ENCODE results near the gene UBE4B.
"Not testable (repeated sequence)": the region's sequence is repeated elsewhere in the genome, so short reads cannot be mapped to it uniquely, and the experiment has no call there.

UBE4B gene

DNA sequence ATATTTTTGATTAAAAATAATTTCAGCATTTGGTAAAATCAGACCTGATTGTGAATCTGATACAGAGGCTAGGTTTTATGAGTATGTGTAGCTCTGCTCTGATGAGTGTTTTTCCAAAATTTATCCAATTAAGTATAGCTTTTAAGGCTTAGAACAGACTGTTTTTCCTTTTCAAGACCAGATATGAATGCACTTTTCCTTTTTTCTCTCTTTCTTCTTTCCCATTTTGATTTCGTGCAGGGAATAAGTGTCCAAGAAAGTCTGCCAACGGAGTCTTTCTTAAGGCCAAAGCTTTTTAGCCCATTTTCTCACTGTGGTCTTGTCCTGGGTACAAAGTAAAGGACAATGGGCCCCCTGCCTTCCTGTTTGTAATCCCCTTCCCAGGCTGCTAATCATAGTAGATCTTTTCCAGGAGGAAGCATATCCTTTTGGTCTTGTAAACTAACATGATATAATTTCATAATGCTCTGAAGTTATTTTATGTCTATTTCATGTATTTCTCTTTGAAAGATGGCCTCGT is 180.5 kb downstream of the UBE4B start:
- DNase-seq = no peak

DNA sequence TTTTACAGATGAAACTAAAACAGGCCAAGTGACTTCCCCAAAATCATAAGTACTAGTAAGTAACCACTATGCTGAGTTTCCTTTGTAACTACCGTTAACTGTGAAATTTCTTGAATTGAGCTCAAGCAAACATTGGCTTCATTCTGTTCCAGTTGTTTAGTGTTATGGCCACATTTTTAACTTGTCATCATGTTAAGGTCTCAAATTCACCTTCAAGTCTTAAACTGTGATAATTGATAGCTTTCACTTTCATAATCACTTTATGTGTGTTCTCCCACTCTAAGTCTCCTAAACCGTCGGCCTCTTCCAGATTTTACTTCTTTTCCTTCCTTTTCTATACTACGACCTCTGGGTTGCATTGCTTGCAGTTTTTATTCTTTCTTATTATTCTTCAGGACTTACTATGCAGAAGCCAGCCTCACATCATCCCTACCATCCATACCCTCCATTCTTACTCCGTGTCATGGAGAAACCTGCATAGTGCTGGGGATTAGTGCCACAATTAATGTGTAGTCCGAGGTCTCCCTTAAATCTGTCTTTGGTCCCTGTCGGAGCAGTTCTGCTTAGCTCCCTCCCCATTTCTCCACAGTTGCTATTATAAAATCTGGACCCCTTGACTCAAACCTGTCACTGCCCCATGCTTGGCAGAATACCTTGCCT is 183.5 kb downstream of the UBE4B start:
- no peak for DNase-seq

DNA sequence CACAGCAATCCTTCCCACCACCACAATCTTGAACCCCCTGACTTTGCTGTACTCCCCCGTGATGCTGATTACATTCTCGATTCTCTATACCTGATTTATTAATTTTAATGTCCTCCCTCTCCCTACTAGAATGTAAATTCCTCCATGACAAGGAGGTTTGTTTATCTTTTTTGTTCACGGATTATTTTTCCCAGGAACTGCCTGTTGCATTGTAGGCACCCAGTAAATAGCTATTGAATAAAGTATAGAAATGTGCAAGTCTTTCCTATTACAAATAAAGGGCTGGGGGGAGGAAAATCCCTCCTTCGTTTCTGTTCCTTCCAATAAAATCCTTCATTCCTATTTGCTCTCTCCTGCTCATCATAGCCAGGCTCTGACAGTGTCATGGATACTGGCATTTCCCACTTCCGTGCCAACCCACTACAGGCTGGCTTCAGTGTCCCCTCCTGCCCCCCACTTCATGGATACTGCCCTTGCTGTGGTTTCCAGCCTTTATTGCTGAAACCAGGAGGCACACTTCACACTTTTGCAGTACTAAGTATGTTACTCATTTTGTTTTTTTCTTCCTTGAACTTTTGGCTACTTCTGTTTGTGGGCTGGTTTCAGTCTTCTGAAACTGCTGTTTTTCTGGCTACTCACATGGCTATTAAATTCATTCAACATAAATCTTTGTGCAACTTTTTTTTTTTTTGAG is 185.1 kb downstream of the UBE4B start:
- no peak for DNase-seq

DNA sequence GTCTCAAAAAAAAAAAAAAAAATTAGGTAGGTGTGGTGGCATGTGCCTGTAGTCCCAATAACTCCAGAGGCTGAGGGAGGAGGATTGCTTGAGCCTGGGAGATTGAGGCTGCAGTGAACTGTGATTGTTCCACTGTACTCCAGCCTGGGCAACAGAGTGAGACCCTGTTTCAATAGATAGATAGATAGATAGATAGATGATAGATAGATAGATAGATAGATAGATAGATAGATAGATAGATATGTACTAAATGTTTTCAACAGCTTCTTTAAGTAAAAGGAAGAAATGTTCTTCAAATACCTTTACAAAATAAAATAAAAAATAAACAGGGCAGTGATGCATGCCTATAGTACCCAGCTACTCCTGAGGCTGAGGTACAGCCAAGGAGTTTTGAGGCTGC is 187.4 kb downstream of the UBE4B start:
- no peak for DNase-seq

DNA sequence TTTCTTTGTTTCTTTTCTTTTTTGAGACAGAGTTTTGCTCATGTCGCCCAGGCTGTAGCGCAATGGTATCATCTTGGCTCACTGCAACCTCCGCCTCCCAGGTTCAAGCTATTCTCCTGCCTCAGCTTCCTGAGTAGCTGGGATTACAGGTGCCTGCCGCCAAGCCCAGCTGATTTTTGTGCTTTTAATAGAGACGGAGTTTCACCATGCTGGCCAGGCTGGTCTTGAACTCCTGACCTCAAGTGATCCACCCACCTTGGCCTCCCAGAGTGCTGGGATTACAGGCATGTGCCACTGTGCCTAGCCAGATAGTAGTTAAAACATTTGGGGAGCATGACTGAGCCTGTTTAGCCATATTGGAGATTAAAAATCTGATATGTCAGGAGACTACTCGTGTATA is 187.9 kb downstream of the UBE4B start:
- DNase-seq = not testable (repeated sequence)

DNA sequence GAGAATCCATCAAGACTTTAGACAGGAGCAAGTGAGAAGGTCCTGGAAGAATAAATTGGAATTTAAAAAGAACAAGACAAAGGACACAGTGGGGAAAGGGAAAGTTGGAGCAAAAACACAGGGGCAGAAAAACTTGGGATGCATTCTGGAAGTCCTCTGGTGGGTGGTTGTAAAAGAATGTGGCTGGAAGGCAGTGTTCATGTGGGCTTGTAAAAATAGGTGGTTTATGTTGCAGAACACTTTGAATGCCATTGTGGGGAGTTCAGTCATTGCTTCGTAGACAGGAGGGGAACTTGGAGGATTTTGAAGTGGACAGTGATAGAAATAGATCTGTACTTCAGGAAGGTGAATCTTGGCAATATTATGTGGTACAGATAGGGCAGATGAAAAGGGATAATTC is 192.8 kb downstream of the UBE4B start:
- DNase-seq = no peak

DNA sequence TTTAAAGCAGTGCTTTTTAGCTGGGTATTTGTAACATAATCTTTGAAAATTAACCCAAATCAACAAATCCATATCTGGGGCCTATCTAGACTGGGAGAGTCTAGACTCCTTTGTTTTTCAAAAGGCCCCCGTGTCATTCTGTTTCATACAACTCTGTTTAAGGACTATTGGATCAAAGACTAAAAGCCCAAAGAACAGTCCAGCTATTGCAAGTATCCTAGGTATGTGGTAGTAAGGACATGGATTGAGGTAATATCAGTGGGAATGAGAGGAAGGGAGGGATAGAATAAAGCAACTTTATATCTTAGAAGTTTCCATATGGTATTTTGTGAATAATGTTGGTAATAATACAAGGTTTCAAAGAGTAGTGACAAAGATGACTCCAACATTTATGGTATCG is 195.8 kb downstream of the UBE4B start:
- no peak for DNase-seq

DNA sequence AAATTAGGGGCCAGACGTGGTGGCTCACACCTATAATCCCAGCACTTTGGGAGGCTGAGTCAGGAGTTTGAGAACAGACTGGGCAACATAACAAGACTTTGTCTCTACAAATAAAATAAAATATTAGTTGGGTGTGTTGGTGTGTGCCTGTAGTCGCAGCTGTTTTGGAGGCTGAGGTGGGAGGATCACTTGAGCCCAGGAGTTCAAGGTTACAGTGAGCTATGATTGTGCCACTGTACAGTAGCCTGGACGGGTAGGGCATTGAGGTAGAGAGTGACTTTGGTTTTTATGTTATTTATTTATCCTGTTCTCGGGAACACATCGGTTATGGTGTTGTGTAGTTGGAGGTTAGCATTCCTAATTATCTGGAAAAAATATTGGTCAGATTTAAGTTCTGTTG is 197.1 kb downstream of the UBE4B start:
- DNase-seq = no peak
